Subcutaneous adipose tissue (tissue), 4 donors: ENCODE measurements around the gene PCSK2. TPM values are rescaled to one million over a fixed set of nuclear protein-coding genes. Genes with fewer than 3 reads are reported as not detected.

ENCODE experiments used
- CTCF ChIP-seq: fragments of 450-650 bp; IDR thresholded peaks from one replicate; pipeline ENCODE4 v1.5.1; 2016; ENCODE audit warnings: low read depth, mild to moderate bottlenecking, control low read depth, antibody characterized with exemption, moderate library complexity
- total RNA-seq, 4 donors: library from RNA; depleted of rRNA; stranded (reverse); fragments of >200 nt; gene quantifications; one replicate each; pipeline ENCODE4 v1.1.0, GENCODE V29; 2016

Gene PCSK2
- total RNA-seq, 4 donors from 2014 or later, result 0.19 TPM; not detected in 3

- no peak for TF ChIP-seq CTCF
Measured at GRCh38 chr20:17391127-17391771, 164.4 kb downstream of the PCSK2 start.

GRCh38 chr20:17394411-17394810, 167.6 kb downstream of the PCSK2 start:
- no peak for TF ChIP-seq CTCF

- no peak for TF ChIP-seq CTCF
Measured at GRCh38 chr20:17395729-17396128, 168.9 kb downstream of the PCSK2 start.

- TF ChIP-seq CTCF, result no peak
Measured at GRCh38 chr20:17399303-17399985, 172.6 kb downstream of the PCSK2 start.

GRCh38 chr20:17403461-17403860, 176.6 kb downstream of the PCSK2 start:
- no peak for TF ChIP-seq CTCF

GRCh38 chr20:17406051-17406590, 179.3 kb downstream of the PCSK2 start:
- no peak for TF ChIP-seq CTCF

GRCh38 chr20:17407550-17407949, 180.7 kb downstream of the PCSK2 start:
- no peak for TF ChIP-seq CTCF
